HG03135 (cell line): Measurements from ENCODE around the gene HSPA4.

ENCODE experiments used
- ATAC-seq: cut with Tn5 transposase; IDR thresholded peaks from one replicate; pipeline ENCODE4 v1.9.1; 2021; ENCODE audit warnings: mild to moderate bottlenecking, moderate library complexity; ENCODE audit not compliant: unreplicated experiment

HSPA4 gene

GRCh38 chr5:133088064-133088463 is 36.3 kb downstream of the HSPA4 start:
- ATAC-seq, result no peak

- ATAC-seq, result no peak
Observed at GRCh38 chr5:133091034-133091433, 39.2 kb downstream of the HSPA4 start.

GRCh38 chr5:133106343-133106742 is 54.5 kb downstream of the HSPA4 start:
- no peak for ATAC-seq

- ATAC-seq, result no peak
Observed at GRCh38 chr5:133106761-133107572, 55.2 kb downstream of the HSPA4 start.

- no peak for ATAC-seq
Observed at GRCh38 chr5:133108481-133108921, 56.7 kb downstream of the HSPA4 start.

- no peak for ATAC-seq
Observed at GRCh38 chr5:133109655-133110483, 58.1 kb downstream of the HSPA4 start.

- ATAC-seq, result no peak
Observed at GRCh38 chr5:133110709-133111108, 58.9 kb downstream of the HSPA4 start.

- peak; percentile 51 for ATAC-seq
Observed at GRCh38 chr5:133111299-133111698, 59.5 kb downstream of the HSPA4 start.

- no peak for ATAC-seq
Observed at GRCh38 chr5:133112026-133112660, 60.3 kb downstream of the HSPA4 start.

GRCh38 chr5:133113331-133114061 is 61.7 kb downstream of the HSPA4 start:
- no peak for ATAC-seq

- no peak for ATAC-seq
Observed at GRCh38 chr5:133114166-133114932, 62.5 kb downstream of the HSPA4 start.

GRCh38 chr5:133114933-133115310 is 63.1 kb downstream of the HSPA4 start:
- ATAC-seq, result no peak

GRCh38 chr5:133116601-133117000 is 64.8 kb downstream of the HSPA4 start:
- no peak for ATAC-seq

GRCh38 chr5:133117166-133117911 is 65.5 kb downstream of the HSPA4 start:
- no peak for ATAC-seq

GRCh38 chr5:133117912-133118445 is 66.2 kb downstream of the HSPA4 start:
- no peak for ATAC-seq

GRCh38 chr5:133118741-133119140 is 66.9 kb downstream of the HSPA4 start:
- ATAC-seq, result no peak

- no peak for ATAC-seq
Observed at GRCh38 chr5:133119233-133119711, 67.5 kb downstream of the HSPA4 start.

- no peak for ATAC-seq
Observed at GRCh38 chr5:133120156-133120750, 68.4 kb downstream of the HSPA4 start.

GRCh38 chr5:133121080-133121479 is 69.3 kb downstream of the HSPA4 start:
- no peak for ATAC-seq
